Panc1 (cell line): Measurements from ENCODE around the gene CHCHD6. TPM values are rescaled to one million over a fixed set of nuclear protein-coding genes. Genes with fewer than 3 reads are reported as not detected.

Source experiments
- ATAC-seq: fragments of 200-7000 bp; cut with Tn5 transposase; 2 replicates; pipeline ENCODE4 v1.9.1; 2020; ENCODE audit warnings: mild to moderate bottlenecking, moderate library complexity
- BruUV-seq: library from RNA; stranded (reverse); fragments of 400-500 nt; replicated peaks from 2 replicates; lab custom pipeline; 2021; lab: Mats Ljungman, UMichigan
- CTCF ChIA-PET: fragments of 300-600 bp; sonication (Branson Sonifier 250); formaldehyde crosslinking; loops from one replicate; lab custom pipeline; 2022; ENCODE audit warnings: antibody characterized with exemption; lab: Charles Lee
- POLR2A ChIA-PET: fragments of 300-600 bp; sonication (Branson Sonifier 250); formaldehyde crosslinking; loops from one replicate; lab custom pipeline; 2022; ENCODE audit warnings: antibody characterized with exemption; lab: Charles Lee
- DNase-seq: peaks from one replicate; pipeline ENCODE4 v3.0.0-alpha.2; 2010; ENCODE audit warnings: low read depth, low spot score
- H3K27ac ChIP-seq: 2 replicates; pipeline ENCODE4 v1.5.1; 2011; ENCODE audit warnings: mild to moderate bottlenecking, low read length, inconsistent platforms
- H3K27me3 ChIP-seq: fragments of 200-500 bp; sonication (Bioruptor generic); 2 replicates; pipeline ENCODE4 v1.6.0; 2014; ENCODE audit warnings: low read length, inconsistent platforms; ENCODE audit not compliant: control insufficient read depth, insufficient read depth
- H3K36me3 ChIP-seq: fragments of 200-500 bp; sonication (Bioruptor generic); 2 replicates; pipeline ENCODE4 v1.5.1; 2014; ENCODE audit warnings: inconsistent platforms, mild to moderate bottlenecking, low read length, moderate library complexity; ENCODE audit not compliant: control insufficient read depth, insufficient read depth
- H3K4me1 ChIP-seq: 2 replicates; pipeline ENCODE4 v1.5.1; 2011; ENCODE audit warnings: inconsistent platforms, mild to moderate bottlenecking, low read length, moderate library complexity; ENCODE audit not compliant: control insufficient read depth, insufficient read depth
- H3K4me3 ChIP-seq, 2 experiments: 2 replicates each; pipeline ENCODE4 v1.5.1; 2011 to 2012; ENCODE audit warnings: low read depth in 2 of 2, low read length in 2 of 2, mild to moderate bottlenecking in 2 of 2, inconsistent platforms in 1 of 2, moderate library complexity in 1 of 2
- H3K9me3 ChIP-seq: fragments of 200-500 bp; sonication (Bioruptor generic); 2 replicates; pipeline ENCODE4 v1.5.1; 2014; ENCODE audit warnings: low read depth, mild to moderate bottlenecking, inconsistent platforms, low read length, moderate library complexity; ENCODE audit not compliant: control insufficient read depth, insufficient read depth
- POLR2AphosphoS5 ChIP-seq: IDR thresholded peaks from 2 replicates; pipeline ENCODE4 v1.6.1; 2012; ENCODE audit warnings: mild to moderate bottlenecking, low read depth, low read length, moderate library complexity
- SIN3A ChIP-seq: IDR thresholded peaks from 2 replicates; pipeline ENCODE4 v1.6.1; 2012; ENCODE audit warnings: low read depth, mild to moderate bottlenecking, low read length, moderate library complexity, borderline replicate concordance; ENCODE audit not compliant: insufficient read depth
- TCF7L2 ChIP-seq: IDR thresholded peaks from 2 replicates; pipeline ENCODE4 v1.6.1; 2011; ENCODE audit warnings: mild to moderate bottlenecking, low read depth, low read length, inconsistent platforms
- in situ Hi-C: cut with HindIII; loops from 2 replicates; pipeline ENCODE4 v1.10.0; 2016; ENCODE audit warnings: low sequenced_read_pairs, low pct_unique_long_range_greater_than_20kb
- intact Hi-C: fragments of 100-400 bp; cut with micrococcal nuclease; formaldehyde crosslinking; loops from one replicate; pipeline ENCODE4 v1.10.0; 2022; ENCODE audit not compliant: unreplicated experiment
- total RNA-seq: library from RNA; stranded (reverse); gene quantifications from one replicate; pipeline ENCODE4 v1.2.1, GENCODE V29; 2021; ENCODE audit not compliant: unreplicated experiment
- TF ChIP-seq, protein P1 (sequence below): fragments of 450-650 bp; IDR thresholded peaks from 2 replicates; pipeline ENCODE4 v1.5.1; 2017; ENCODE audit warnings: mild to moderate bottlenecking
- TF ChIP-seq, protein P2 (sequence below), 2 experiments: IDR thresholded peaks; 2 replicates each; pipeline ENCODE4 v1.6.1; 2011 to 2012; ENCODE audit warnings: low read depth in 2 of 2, control low read depth in 1 of 2, low read length in 1 of 2, mild to moderate bottlenecking in 1 of 2, moderate library complexity in 1 of 2; ENCODE audit not compliant: insufficient read depth in 1 of 2

The CHCHD6 gene
- total RNA-seq, 1 experiment from 2014 or later = 31.5 TPM

DNA sequence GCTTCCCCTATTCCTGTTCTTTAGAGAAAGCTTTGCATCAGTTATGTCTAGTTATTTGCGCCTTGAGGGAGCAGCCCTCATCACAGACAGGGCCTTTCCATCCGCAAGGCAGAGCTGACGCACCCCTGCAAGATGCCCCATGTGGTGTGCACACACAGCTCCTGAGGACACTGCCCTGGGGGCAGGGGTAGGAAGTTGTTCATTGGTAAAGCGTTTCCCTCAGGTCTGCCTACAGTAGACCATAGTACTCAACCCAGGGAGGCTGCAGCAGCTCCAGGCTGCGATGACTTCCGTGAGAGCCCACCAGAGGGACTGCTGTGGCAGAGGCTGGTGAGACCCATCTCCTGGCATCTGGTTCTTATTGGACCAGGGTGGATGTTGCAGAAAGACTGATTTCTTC, 223.8 kb downstream of the CHCHD6 start:
- intact Hi-C loops (no loop called here), in situ Hi-C loops (no loop called here)
- ChIA-PET POLR2A (no interaction called here), CTCF (no interaction called here)
- Histone ChIP-seq H3K4me1 (peaks cover 43% of the 10 kb centered on the region), H3K4me3 (no peak overlapping the region), H3K36me3 (no peaks in the 10 kb centered on the region), H3K27ac (peak overlapping the region; percentile 1), H3K27me3 (no peaks in the 10 kb centered on the region), H3K9me3 (no peaks in the 10 kb centered on the region)
- TF ChIP-seq SIN3A = no peak
- TF ChIP-seq, protein P1, sequence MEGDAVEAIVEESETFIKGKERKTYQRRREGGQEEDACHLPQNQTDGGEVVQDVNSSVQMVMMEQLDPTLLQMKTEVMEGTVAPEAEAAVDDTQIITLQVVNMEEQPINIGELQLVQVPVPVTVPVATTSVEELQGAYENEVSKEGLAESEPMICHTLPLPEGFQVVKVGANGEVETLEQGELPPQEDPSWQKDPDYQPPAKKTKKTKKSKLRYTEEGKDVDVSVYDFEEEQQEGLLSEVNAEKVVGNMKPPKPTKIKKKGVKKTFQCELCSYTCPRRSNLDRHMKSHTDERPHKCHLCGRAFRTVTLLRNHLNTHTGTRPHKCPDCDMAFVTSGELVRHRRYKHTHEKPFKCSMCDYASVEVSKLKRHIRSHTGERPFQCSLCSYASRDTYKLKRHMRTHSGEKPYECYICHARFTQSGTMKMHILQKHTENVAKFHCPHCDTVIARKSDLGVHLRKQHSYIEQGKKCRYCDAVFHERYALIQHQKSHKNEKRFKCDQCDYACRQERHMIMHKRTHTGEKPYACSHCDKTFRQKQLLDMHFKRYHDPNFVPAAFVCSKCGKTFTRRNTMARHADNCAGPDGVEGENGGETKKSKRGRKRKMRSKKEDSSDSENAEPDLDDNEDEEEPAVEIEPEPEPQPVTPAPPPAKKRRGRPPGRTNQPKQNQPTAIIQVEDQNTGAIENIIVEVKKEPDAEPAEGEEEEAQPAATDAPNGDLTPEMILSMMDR = no peak
- TF ChIP-seq, protein P2, sequence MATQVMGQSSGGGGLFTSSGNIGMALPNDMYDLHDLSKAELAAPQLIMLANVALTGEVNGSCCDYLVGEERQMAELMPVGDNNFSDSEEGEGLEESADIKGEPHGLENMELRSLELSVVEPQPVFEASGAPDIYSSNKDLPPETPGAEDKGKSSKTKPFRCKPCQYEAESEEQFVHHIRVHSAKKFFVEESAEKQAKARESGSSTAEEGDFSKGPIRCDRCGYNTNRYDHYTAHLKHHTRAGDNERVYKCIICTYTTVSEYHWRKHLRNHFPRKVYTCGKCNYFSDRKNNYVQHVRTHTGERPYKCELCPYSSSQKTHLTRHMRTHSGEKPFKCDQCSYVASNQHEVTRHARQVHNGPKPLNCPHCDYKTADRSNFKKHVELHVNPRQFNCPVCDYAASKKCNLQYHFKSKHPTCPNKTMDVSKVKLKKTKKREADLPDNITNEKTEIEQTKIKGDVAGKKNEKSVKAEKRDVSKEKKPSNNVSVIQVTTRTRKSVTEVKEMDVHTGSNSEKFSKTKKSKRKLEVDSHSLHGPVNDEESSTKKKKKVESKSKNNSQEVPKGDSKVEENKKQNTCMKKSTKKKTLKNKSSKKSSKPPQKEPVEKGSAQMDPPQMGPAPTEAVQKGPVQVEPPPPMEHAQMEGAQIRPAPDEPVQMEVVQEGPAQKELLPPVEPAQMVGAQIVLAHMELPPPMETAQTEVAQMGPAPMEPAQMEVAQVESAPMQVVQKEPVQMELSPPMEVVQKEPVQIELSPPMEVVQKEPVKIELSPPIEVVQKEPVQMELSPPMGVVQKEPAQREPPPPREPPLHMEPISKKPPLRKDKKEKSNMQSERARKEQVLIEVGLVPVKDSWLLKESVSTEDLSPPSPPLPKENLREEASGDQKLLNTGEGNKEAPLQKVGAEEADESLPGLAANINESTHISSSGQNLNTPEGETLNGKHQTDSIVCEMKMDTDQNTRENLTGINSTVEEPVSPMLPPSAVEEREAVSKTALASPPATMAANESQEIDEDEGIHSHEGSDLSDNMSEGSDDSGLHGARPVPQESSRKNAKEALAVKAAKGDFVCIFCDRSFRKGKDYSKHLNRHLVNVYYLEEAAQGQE (IDR thresholded peaks at IDR 0.05; ENCODE audit: insufficient read depth in 1 of 2, low read depth in 2 of 2, low read length in 1 of 2) = no peak
- no peak for TF ChIP-seq POLR2AphosphoS5
- no peak for TF ChIP-seq TCF7L2
- no TSS peak for BruUV-seq
- DNase-seq (no peak), ATAC-seq (no peak)

- Histone ChIP-seq H3K4me3 (no peak overlapping the region), H3K4me1 (peaks cover 43% of the 10 kb centered on the region)
- no TSS peak for BruUV-seq
Measured at GRCh38 chr3:126928921-126929474, 225.0 kb downstream of the CHCHD6 start.

More at GRCh38 chr3:126928921-126929474, 225.0 kb downstream of the CHCHD6 start:
- DNase-seq (no peak), ATAC-seq (no peak)
- Histone ChIP-seq H3K9me3 (no peaks in the 10 kb centered on the region), H3K27ac (no peak overlapping the region), H3K36me3 (no peaks in the 10 kb centered on the region), H3K27me3 (no peaks in the 10 kb centered on the region)
- CTCF ChIA-PET = no interaction called here
- TF ChIP-seq SIN3A (no peak), TCF7L2 (no peak)
- TF ChIP-seq, protein P1 = no peak
- in situ Hi-C loops (no loop called here), intact Hi-C loops (no loop called here)
- POLR2A ChIA-PET = no interaction called here
